Measurements from ENCODE around the gene TIAM1.
"Not testable (repeated sequence)": the region's sequence is repeated elsewhere in the genome, so short reads cannot be mapped to it uniquely, and the experiment has no call there.

The TIAM1 gene

GRCh38 chr21:31254131-31254530, 89.9 kb downstream of the TIAM1 start:
- no peak for DNase-seq (ENCODE audit: low spot score)

- no peak for DNase-seq (ENCODE audit: low spot score)
These were observed 90.4 kb downstream of the TIAM1 start for GRCh38 chr21:31253684-31254083.

GRCh38 chr21:31252611-31253010, 91.5 kb downstream of the TIAM1 start:
- no peak for DNase-seq (ENCODE audit: low spot score)

- no peak for DNase-seq (ENCODE audit: low spot score)
These were observed 92.0 kb downstream of the TIAM1 start for GRCh38 chr21:31252091-31252490.

GRCh38 chr21:31251686-31252085, 92.4 kb downstream of the TIAM1 start:
- DNase-seq (ENCODE audit: low spot score): no peak

GRCh38 chr21:31248598-31248997, 95.5 kb downstream of the TIAM1 start:
- no peak for DNase-seq (ENCODE audit: low spot score)

GRCh38 chr21:31243611-31244010, 100.5 kb downstream of the TIAM1 start:
- DNase-seq (ENCODE audit: low spot score): no peak

GRCh38 chr21:31236528-31236927, 107.5 kb downstream of the TIAM1 start:
- DNase-seq (ENCODE audit: low spot score): no peak

- no peak for DNase-seq (ENCODE audit: low spot score)
These were observed 108.2 kb downstream of the TIAM1 start for GRCh38 chr21:31235671-31236450.

- DNase-seq (ENCODE audit: low spot score): no peak
These were observed 109.1 kb downstream of the TIAM1 start for GRCh38 chr21:31234936-31235335.

- no peak for DNase-seq (ENCODE audit: low spot score)
These were observed 110.3 kb downstream of the TIAM1 start for GRCh38 chr21:31233711-31234110.

GRCh38 chr21:31232344-31232743, 111.7 kb downstream of the TIAM1 start:
- DNase-seq (ENCODE audit: low spot score): no peak

GRCh38 chr21:31230937-31231336, 113.1 kb downstream of the TIAM1 start:
- DNase-seq (ENCODE audit: low spot score): no peak

- not testable (repeated sequence) for DNase-seq (ENCODE audit: low spot score)
These were observed 115.3 kb downstream of the TIAM1 start for GRCh38 chr21:31228723-31229122.

GRCh38 chr21:31225713-31226112, 118.3 kb downstream of the TIAM1 start:
- DNase-seq (ENCODE audit: low spot score): no peak

GRCh38 chr21:31222142-31222541, 121.9 kb downstream of the TIAM1 start:
- DNase-seq (ENCODE audit: low spot score): no peak

- no peak for DNase-seq (ENCODE audit: low spot score)
These were observed 123.0 kb downstream of the TIAM1 start for GRCh38 chr21:31221043-31221442.

GRCh38 chr21:31220575-31220974, 123.5 kb downstream of the TIAM1 start:
- DNase-seq (ENCODE audit: low spot score): no peak

GRCh38 chr21:31218830-31219608, 125.0 kb downstream of the TIAM1 start:
- DNase-seq (ENCODE audit: low spot score): no peak

GRCh38 chr21:31216206-31216605, 127.9 kb downstream of the TIAM1 start:
- DNase-seq (ENCODE audit: low spot score): no peak

- no peak for DNase-seq (ENCODE audit: low spot score)
These were observed 130.3 kb downstream of the TIAM1 start for GRCh38 chr21:31213787-31214186.

GRCh38 chr21:31211836-31212235, 132.2 kb downstream of the TIAM1 start:
- DNase-seq (ENCODE audit: low spot score): no peak

- no peak for DNase-seq (ENCODE audit: low spot score)
These were observed 138.6 kb downstream of the TIAM1 start for GRCh38 chr21:31205412-31205811.

Measured in activated CD4-positive, alpha-beta T cell treated with anti-CD3 and anti-CD28 coated beads, Interleukin-2, Interleukin-4, amounts not matched to agents 100 ng/mL and 50 ng/mL, durations not matched to agents 16 hours and 8 hours (primary cell).